GM12874 (cell line): ENCODE results near the gene RSF1.

Source experiments
- CTCF ChIP-seq: IDR thresholded peaks from 2 replicates; pipeline ENCODE4 v1.5.1; 2011; ENCODE audit warnings: low read depth, mild to moderate bottlenecking, control low read depth, low read length, moderate library complexity; ENCODE audit not compliant: insufficient read depth

RSF1 gene

GRCh38 chr11:77793972-77794371, 26.6 kb downstream of the RSF1 start:
- no peak for TF ChIP-seq CTCF

GRCh38 chr11:77791301-77791700, 29.2 kb downstream of the RSF1 start:
- no peak for TF ChIP-seq CTCF

GRCh38 chr11:77789731-77790476, 30.6 kb downstream of the RSF1 start:
- TF ChIP-seq CTCF: no peak

GRCh38 chr11:77789061-77789730, 31.3 kb downstream of the RSF1 start:
- TF ChIP-seq CTCF: no peak

- no peak for TF ChIP-seq CTCF
Observed at GRCh38 chr11:77784572-77784971, 36.0 kb downstream of the RSF1 start.

GRCh38 chr11:77783025-77783424, 37.5 kb downstream of the RSF1 start:
- no peak for TF ChIP-seq CTCF

GRCh38 chr11:77779935-77780334, 40.6 kb downstream of the RSF1 start:
- no peak for TF ChIP-seq CTCF
